K562 (cell line): ENCODE results near the gene KIF26B. TPM values are rescaled to one million over a fixed set of nuclear protein-coding genes. Genes with fewer than 3 reads are reported as not detected.

ENCODE experiments used
- ATAC-seq: fragments of 200-7000 bp; cut with Tn5 transposase; 3 replicates; pipeline ENCODE4 v1.9.1; 2020; ENCODE audit warnings: moderate library complexity
- BruUV-seq: library from RNA; stranded (reverse); fragments of 400-500 nt; replicated peaks from 2 replicates; lab custom pipeline; 2021; lab: Mats Ljungman, UMichigan
- CTCF ChIA-PET: fragments of 300-600 bp; formaldehyde crosslinking; extraction: SDS; loops from one replicate; lab custom pipeline; 2021; ENCODE audit warnings: low intra/inter-chr PET ratio; lab: Yijun Ruan, JAX
- POLR2A ChIA-PET: fragments of 300-600, 350-650 bp; sonication (Branson Sonifier 250); formaldehyde crosslinking; extraction: SDS; loops from one replicate; lab custom pipeline; 2021; ENCODE audit warnings: antibody characterized with exemption, inconsistent platforms; lab: Yijun Ruan, JAX
- DNase-seq, 4 experiments: peaks; one replicate each; pipeline versions ENCODE4 v3.0.0 to v3.0.0-alpha.2; 2011 to 2018; ENCODE audit warnings: low spot score in 3 of 4, mixed read lengths in 3 of 4; ENCODE audit errors: extremely low read depth in 1 of 4
- FAIRE-seq: peaks from 2 replicates; lab custom pipeline; 2011; peaks lifted over from hg19 to GRCh38; lab: Jason Lieb, UNC
- H2AFZ ChIP-seq: 2 replicates; pipeline ENCODE4 v1.6.0; 2011; ENCODE audit warnings: low read depth, low read length, control low read depth, inconsistent platforms
- H3K27ac ChIP-seq: fragments of 200-600 bp; 3 replicates; pipeline ENCODE4 v1.8.0; 2011; ENCODE audit warnings: low read depth, mild to moderate bottlenecking, control low read depth, inconsistent platforms, low read length, moderate library complexity, mixed read lengths; ENCODE audit errors: extremely low read depth
- H3K27me3 ChIP-seq, 2 experiments: fragments of 300-600 bp in 1 of 2; 2 replicates in 1 of 2; 3 replicates in 1 of 2; pipeline versions ENCODE4 v1.6.0 to v1.8.0; 2011; ENCODE audit warnings: inconsistent platforms in 2 of 2, low read length in 2 of 2, mild to moderate bottlenecking in 1 of 2, mixed read lengths in 1 of 2, moderate library complexity in 1 of 2; ENCODE audit not compliant: control insufficient read depth in 2 of 2, insufficient read depth in 2 of 2
- H3K36me3 ChIP-seq: fragments of 300-600 bp; 3 replicates; pipeline ENCODE4 v1.8.0; 2011; ENCODE audit warnings: mild to moderate bottlenecking, low read length, inconsistent platforms; ENCODE audit not compliant: control insufficient read depth, insufficient read depth
- H3K4me1 ChIP-seq, 2 experiments: fragments of 200-600 bp in 1 of 2; replicated peaks in 1 of 2; 2 replicates in 1 of 2; 3 replicates in 1 of 2; pipeline versions ENCODE4 v1.5.1 to v1.8.0; 2011; ENCODE audit warnings: inconsistent platforms in 2 of 2, low read length in 2 of 2, mild to moderate bottlenecking in 1 of 2, mixed read lengths in 1 of 2, moderate library complexity in 1 of 2; ENCODE audit not compliant: control insufficient read depth in 2 of 2, insufficient read depth in 2 of 2
- H3K4me2 ChIP-seq: 2 replicates; pipeline ENCODE4 v1.6.1; 2011; ENCODE audit warnings: low read length, control low read depth, inconsistent platforms, mixed read lengths; ENCODE audit not compliant: insufficient read depth
- H3K4me3 ChIP-seq: fragments of 200-600 bp; sonication (generic), shearing (Covaris generic); 2 replicates; pipeline ENCODE4 v1.5.1; 2016; ENCODE audit warnings: control low read depth, inconsistent platforms
- H3K79me2 ChIP-seq: fragments of 200-600 bp; 3 replicates; pipeline ENCODE4 v1.8.0; 2011; ENCODE audit warnings: low read length, inconsistent platforms; ENCODE audit not compliant: control insufficient read depth, insufficient read depth
- H3K9ac ChIP-seq, 2 experiments: 2 replicates each; pipeline versions ENCODE4 v1.6.0 to v1.6.1; 2011; ENCODE audit warnings: low read depth in 2 of 2, low read length in 2 of 2, control low read depth in 1 of 2, inconsistent platforms in 1 of 2, mild to moderate bottlenecking in 1 of 2, mixed read lengths in 1 of 2; ENCODE audit not compliant: insufficient read depth in 1 of 2
- H3K9me1 ChIP-seq: one replicate; pipeline ENCODE4 v1.6.0; 2011; ENCODE audit warnings: inconsistent platforms, mild to moderate bottlenecking, low read length, moderate library complexity; ENCODE audit not compliant: control insufficient read depth, insufficient read depth
- H3K9me3 ChIP-seq: replicated peaks from 2 replicates; pipeline ENCODE4 v1.5.1; 2011; ENCODE audit warnings: low read depth, low read length, inconsistent platforms; ENCODE audit not compliant: control insufficient read depth, insufficient read depth
- H4K20me1 ChIP-seq: replicated peaks from 2 replicates; pipeline ENCODE4 v1.6.1; 2011; ENCODE audit warnings: low read length, inconsistent platforms, mixed read lengths; ENCODE audit not compliant: control insufficient read depth, insufficient read depth
- ATF3 ChIP-seq, 2 experiments: fragments of 450-650 bp in 1 of 2; sonication (generic) in 1 of 2; formaldehyde crosslinking in 1 of 2; IDR thresholded peaks in 1 of 2; conservative IDR thresholded peaks in 1 of 2; 2 replicates each; pipeline versions ENCODE4 v1.6.1 to v1.8.1; 2016 to 2023; ENCODE audit warnings: mild to moderate bottlenecking in 2 of 2, moderate library complexity in 2 of 2, inconsistent platforms in 1 of 2, missing genetic modification reagents in 1 of 2
- ATF7 ChIP-seq: fragments of 450-650 bp; IDR thresholded peaks from 2 replicates; pipeline ENCODE4 v1.7.1; 2014; ENCODE audit warnings: mild to moderate bottlenecking, moderate library complexity
- CCAR2 ChIP-seq: fragments of 200-400 bp; formaldehyde crosslinking; IDR thresholded peaks from 2 replicates; pipeline ENCODE4 v1.6.1; 2017; ENCODE audit warnings: mild to moderate bottlenecking, low read depth, low read length
- EHMT2 ChIP-seq: fragments of 450-650 bp; IDR thresholded peaks from 2 replicates; pipeline ENCODE4 v1.6.1; 2018; ENCODE audit warnings: antibody characterized with exemption
- HDAC1 ChIP-seq, 2 experiments: fragments of 450-650 bp; IDR thresholded peaks; 2 replicates each; pipeline ENCODE4 v1.6.1; 2016 to 2017; ENCODE audit warnings: inconsistent platforms in 1 of 2, mild to moderate bottlenecking in 1 of 2, moderate library complexity in 1 of 2
- JUN ChIP-seq, 2 experiments: sonication (generic) in 1 of 2; formaldehyde crosslinking in 1 of 2; IDR thresholded peaks; 2 replicates each; pipeline versions ENCODE4 v1.6.1 to v1.8.0; 2012 to 2022; ENCODE audit warnings: borderline replicate concordance in 2 of 2, mild to moderate bottlenecking in 2 of 2, improper control_type of control experiment in 1 of 2, low read depth in 1 of 2, low read length in 1 of 2, missing genetic modification reagents in 1 of 2
- MEF2D ChIP-seq: conservative IDR thresholded peaks from 2 replicates; pipeline ENCODE4 v1.6.1; 2016; ENCODE audit warnings: low read depth, missing genetic modification characterization, missing compliant biosample characterization
- MTA2 ChIP-seq: fragments of 450-650 bp; IDR thresholded peaks from 2 replicates; pipeline ENCODE4 v1.6.1; 2016; ENCODE audit warnings: low read depth
- NCOA6 ChIP-seq: fragments of 450-650 bp; IDR thresholded peaks from 2 replicates; pipeline ENCODE4 v1.6.1; 2017; ENCODE audit warnings: mild to moderate bottlenecking
- NFIC ChIP-seq: fragments of 450-650 bp; IDR thresholded peaks from 2 replicates; pipeline ENCODE4 v1.6.1; 2017; ENCODE audit warnings: mild to moderate bottlenecking, inconsistent platforms
- ZKSCAN8 ChIP-seq: fragments of 200-800 bp; sonication (Bioruptor generic); IDR thresholded peaks from 2 replicates; pipeline ENCODE4 v1.6.1; 2016; ENCODE audit warnings: missing genetic modification characterization, missing compliant biosample characterization
- ZNF134 ChIP-seq: fragments of 250-450 bp; sonication (Bioruptor Pico); conservative IDR thresholded peaks from 2 replicates; pipeline ENCODE4 v1.4.0; 2020
- ZNF584 ChIP-seq: fragments of 200-800 bp; sonication (Bioruptor generic); IDR thresholded peaks from 2 replicates; pipeline ENCODE4 v1.6.1; 2016; ENCODE audit warnings: low read depth, mild to moderate bottlenecking, missing genetic modification characterization, missing compliant biosample characterization
- WGBS: fragments of 100-300 bp; shearing (Covaris generic); methylation state at CpG from one replicate; pipeline ENCODE4 v1.1.6; 2016; ENCODE audit warnings: low coverage, mixed read lengths; ENCODE audit not compliant: insufficient coverage; ENCODE audit errors: missing lambda C conversion rate; 5-methylcytosine and 5-hydroxymethylcytosine counted together
- in situ Hi-C: fragments of 300-500 bp; cut with MboI; formaldehyde crosslinking; loops from 4 replicates; pipeline ENCODE4 v1.15.0; 2018; ENCODE audit warnings: inconsistent platforms, mixed read lengths
- intact Hi-C: fragments of 100-400 bp; cut with micrococcal nuclease; formaldehyde crosslinking; loops from 2 replicates; pipeline ENCODE4 v1.14.2; 2022
- polyA plus RNA-seq, 8 experiments: library from polyadenylated mRNA; depleted of rRNA in 4 of 8; stranded (reverse) in 5 of 8; unstranded in 3 of 8; fragments of >200 nt; fragmentation: Nextera tagmentation in 2 of 8; fragmentation: Illumina TruSeq in 1 of 8; extraction: Ambion mirVana in 2 of 8; extraction: Trizol in 1 of 8; gene quantifications; 2 replicates each; pipeline versions ENCODE4 v1.2.1 to v1.2.3, GENCODE V29; 2011 to 2014; ENCODE audit warnings: inconsistent platforms in 1 of 8, missing spikeins in 1 of 8
- total RNA-seq, 7 experiments: library from RNA; depleted of rRNA in 6 of 7; stranded (reverse); fragments of >200 nt in 6 of 7; fragmentation: Illumina TruSeq in 2 of 7; extraction: Trizol in 2 of 7; gene quantifications; 2 replicates each; pipeline versions ENCODE4 v1.2.1 to v1.2.3, GENCODE V29; 2011 to 2021; ENCODE audit warnings: low replicate concordance in 1 of 7
- TF ChIP-seq, protein P1 (sequence below), 2 experiments: fragments of 250-450 bp in 1 of 2; fragments of 450-650 bp in 1 of 2; sonication (Bioruptor Pico) in 1 of 2; IDR thresholded peaks; 2 replicates each; pipeline versions ENCODE4 v1.6.1 to v1.8.0; 2016 to 2021; ENCODE audit warnings: mild to moderate bottlenecking in 2 of 2, moderate library complexity in 2 of 2, missing compliant biosample characterization in 1 of 2, missing genetic modification characterization in 1 of 2

The KIF26B gene
- total and polyA plus RNA-seq, 9 of the 15 experiments (the other 6 are each of a cell fraction or from before 2014, with no cell fraction given) = 0.02 to 0.08 (median 0.03) TPM; not detected in 6

DNA sequence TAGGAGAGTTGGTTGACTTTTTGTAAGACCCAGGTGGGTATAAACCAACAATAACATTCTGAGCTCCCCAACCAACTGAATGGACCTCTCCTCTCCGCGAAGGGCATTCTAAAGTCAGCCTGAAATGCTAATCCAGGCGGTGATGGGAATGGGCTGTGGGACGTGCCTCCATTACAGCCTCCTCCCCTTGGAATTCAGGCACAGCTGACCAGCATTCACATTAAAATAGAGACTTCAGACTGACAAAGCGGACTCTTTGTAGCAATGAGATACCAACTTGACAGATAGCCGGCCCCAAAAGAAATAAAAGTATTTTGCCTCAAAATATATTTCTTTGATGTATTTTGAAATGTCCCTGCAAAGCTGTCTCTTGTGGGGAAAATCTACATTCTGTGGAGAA is 101.7 kb downstream of the KIF26B start:
- Histone ChIP-seq H4K20me1 (no peaks in the 10 kb centered on the region), H3K4me3 (no peak overlapping the region), H3K27me3 (peaks cover 31 to 47% of the 10 kb centered on the region in 2 experiments), H3K4me2 (no peak overlapping the region), H3K9me3 (no peaks in the 10 kb centered on the region), H3K4me1 (no peaks in the 10 kb centered on the region), H3K79me2 (no peaks in the 10 kb centered on the region), H3K36me3 (no peaks in the 10 kb centered on the region), H3K9ac (no peak overlapping the region), H3K9me1 (no peaks in the 10 kb centered on the region), H2AFZ (no peak overlapping the region), H3K27ac (no peak overlapping the region)
- in situ Hi-C loops = no loop called here
- FAIRE-seq = no peak
- ChIA-PET POLR2A (no interaction called here), CTCF (no interaction called here)
- no peak for DNase-seq
- no peak for ATAC-seq
- TF ChIP-seq ZNF134 (CRISPR knock-in tag) = no peak
- TF ChIP-seq EHMT2 = no peak
- no peak for TF ChIP-seq ATF7
- TF ChIP-seq HDAC1 (IDR thresholded peaks at IDR 0.05) = no peak
- no peak for TF ChIP-seq CCAR2
- no peak for TF ChIP-seq MTA2
- no peak for TF ChIP-seq NFIC
- no peak for TF ChIP-seq JUN (IDR thresholded peaks at IDR 0.05; ENCODE audit: borderline replicate concordance, low read depth, low read length)
- no peak for TF ChIP-seq JUN (CRISPR knock-in tag; IDR thresholded peaks at IDR 0.05; ENCODE audit: borderline replicate concordance)
- TF ChIP-seq NCOA6 = no peak
- TF ChIP-seq MEF2D = no peak
- no peak for TF ChIP-seq ZNF584 (CRISPR knock-in tag)
- TF ChIP-seq, protein P1, sequence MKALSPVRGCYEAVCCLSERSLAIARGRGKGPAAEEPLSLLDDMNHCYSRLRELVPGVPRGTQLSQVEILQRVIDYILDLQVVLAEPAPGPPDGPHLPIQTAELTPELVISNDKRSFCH (CRISPR knock-in tag; IDR thresholded peaks at IDR 0.05) = no peak
- TF ChIP-seq, protein P1 (tag; IDR thresholded peaks at IDR 0.05) = no peak
- no peak for TF ChIP-seq ATF3 (IDR thresholded peaks at IDR 0.05)
- no peak for TF ChIP-seq ATF3 (CRISPR knock-in tag; conservative IDR thresholded peaks at IDR 0.05)
- no peak for TF ChIP-seq ZKSCAN8 (CRISPR knock-in tag)
- intact Hi-C loops = no loop called here
- WGBS = 0% methylated on average over 6 of the region's 6 CpGs
- no TSS peak for BruUV-seq
